ENCODE data around the gene ITPR2.
"Not testable (repeated sequence)": the region's sequence is repeated elsewhere in the genome, so short reads cannot be mapped to it uniquely, and the experiment has no call there.

The ITPR2 gene

DNA sequence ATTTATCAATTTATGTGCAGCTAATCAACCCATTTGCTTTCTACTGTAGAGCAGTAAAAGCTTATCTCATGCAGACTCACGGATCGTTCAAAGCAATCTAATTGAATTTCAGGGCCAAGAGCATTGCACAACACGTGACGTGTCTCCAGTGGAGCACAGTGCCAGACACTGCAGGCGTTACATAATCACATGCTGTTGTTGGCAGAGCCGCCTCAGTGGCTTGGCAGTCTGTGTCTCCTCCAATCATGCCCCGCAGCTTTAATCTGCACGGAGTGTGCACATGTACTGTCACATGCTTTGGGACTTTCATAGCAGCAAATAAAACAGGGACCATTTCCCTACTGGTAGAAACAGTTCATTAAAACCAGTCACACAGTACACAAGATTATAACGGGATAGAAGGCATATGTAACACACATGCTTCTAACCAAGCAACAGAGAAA lies 309.3 kb downstream of the ITPR2 start:
- TF ChIP-seq, protein P1, sequence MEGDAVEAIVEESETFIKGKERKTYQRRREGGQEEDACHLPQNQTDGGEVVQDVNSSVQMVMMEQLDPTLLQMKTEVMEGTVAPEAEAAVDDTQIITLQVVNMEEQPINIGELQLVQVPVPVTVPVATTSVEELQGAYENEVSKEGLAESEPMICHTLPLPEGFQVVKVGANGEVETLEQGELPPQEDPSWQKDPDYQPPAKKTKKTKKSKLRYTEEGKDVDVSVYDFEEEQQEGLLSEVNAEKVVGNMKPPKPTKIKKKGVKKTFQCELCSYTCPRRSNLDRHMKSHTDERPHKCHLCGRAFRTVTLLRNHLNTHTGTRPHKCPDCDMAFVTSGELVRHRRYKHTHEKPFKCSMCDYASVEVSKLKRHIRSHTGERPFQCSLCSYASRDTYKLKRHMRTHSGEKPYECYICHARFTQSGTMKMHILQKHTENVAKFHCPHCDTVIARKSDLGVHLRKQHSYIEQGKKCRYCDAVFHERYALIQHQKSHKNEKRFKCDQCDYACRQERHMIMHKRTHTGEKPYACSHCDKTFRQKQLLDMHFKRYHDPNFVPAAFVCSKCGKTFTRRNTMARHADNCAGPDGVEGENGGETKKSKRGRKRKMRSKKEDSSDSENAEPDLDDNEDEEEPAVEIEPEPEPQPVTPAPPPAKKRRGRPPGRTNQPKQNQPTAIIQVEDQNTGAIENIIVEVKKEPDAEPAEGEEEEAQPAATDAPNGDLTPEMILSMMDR (IDR thresholded peaks at IDR 0.05; ENCODE audit: low read depth, low read length, missing control alignments): no peak
- no peak overlapping the region for H3K4me3 ChIP-seq (replicated peaks; ENCODE audit: low read depth, low read length)
- DNase-seq (ENCODE audit: extremely low read depth, low read depth): no peak

DNA sequence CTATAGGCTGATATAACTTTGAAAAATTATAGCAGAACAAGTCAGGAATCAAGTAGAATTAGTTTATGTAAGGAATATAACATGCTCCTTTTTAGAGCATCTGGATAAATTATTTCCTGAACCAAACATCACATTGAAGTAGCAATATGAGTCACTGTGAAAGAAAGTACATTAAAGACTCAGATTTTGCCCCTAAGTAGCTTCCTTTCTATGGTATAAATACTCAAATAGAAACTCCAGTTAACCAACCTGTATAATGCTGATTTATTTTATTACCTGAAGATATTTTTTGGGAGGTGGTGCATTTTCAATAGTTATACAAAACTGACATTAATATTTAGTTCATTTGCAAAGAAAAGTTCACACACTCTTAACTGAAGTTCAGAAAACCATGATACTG lies 312.1 kb downstream of the ITPR2 start:
- no peak overlapping the region for H3K4me3 ChIP-seq (replicated peaks; ENCODE audit: low read depth, low read length)
- DNase-seq (ENCODE audit: extremely low read depth, low read depth): no peak
- TF ChIP-seq, protein P1 (IDR thresholded peaks at IDR 0.05; ENCODE audit: low read depth, low read length, missing control alignments): no peak

GRCh38 chr12:26520109-26520508 lies 312.9 kb downstream of the ITPR2 start:
- no peak overlapping the region for H3K4me3 ChIP-seq (replicated peaks; ENCODE audit: low read depth, low read length)
- TF ChIP-seq, protein P1 (IDR thresholded peaks at IDR 0.05; ENCODE audit: low read depth, low read length, missing control alignments): no peak
- no peak for DNase-seq (ENCODE audit: extremely low read depth, low read depth)

DNA sequence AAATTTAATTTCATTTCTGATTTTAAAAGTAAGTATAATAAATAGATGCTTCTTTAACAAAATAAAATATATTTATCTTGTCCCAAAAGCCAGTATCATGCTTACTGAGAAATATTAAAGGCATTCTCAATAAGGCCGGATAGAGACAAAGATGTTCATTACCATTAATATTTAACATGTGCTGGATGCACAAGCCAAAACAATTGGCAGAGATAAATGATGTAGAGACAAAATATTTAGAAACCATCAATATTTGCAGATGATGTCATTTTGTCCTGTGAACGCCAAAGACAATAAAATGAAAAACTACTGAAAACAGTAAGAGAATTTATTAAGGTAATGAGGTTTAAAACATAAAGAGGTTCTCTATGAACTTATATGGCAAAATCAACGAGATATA lies 313.5 kb downstream of the ITPR2 start:
- DNase-seq (ENCODE audit: extremely low read depth, low read depth): no peak
- TF ChIP-seq, protein P1 (IDR thresholded peaks at IDR 0.05; ENCODE audit: low read depth, low read length, missing control alignments): no peak
- H3K4me3 ChIP-seq (replicated peaks; ENCODE audit: low read depth, low read length): no peak overlapping the region

- not testable (repeated sequence) for H3K4me3 ChIP-seq (replicated peaks; ENCODE audit: low read depth, low read length); DNase-seq (ENCODE audit: extremely low read depth, low read depth)
Observed at GRCh38 chr12:26517320-26517719, 315.7 kb downstream of the ITPR2 start.

DNA sequence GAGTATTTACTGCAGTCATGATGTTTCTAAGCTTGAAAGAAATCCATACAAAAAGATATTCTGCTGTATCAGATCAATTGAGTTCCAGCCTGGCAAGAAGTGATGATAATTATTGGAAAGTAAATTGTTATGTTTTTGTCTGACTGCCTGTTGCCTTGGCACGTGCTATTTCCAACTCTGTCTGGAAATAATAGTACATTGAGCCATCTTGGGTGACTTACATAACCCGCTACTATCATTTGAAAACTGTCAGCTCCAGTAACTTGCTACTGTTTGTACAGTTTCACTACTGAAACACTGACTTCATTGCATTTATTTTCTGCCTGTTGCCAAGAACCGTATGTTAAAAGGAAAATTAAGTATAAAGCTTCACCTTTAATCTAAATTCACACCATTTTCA lies 318.6 kb downstream of the ITPR2 start:
- no peak for DNase-seq (ENCODE audit: extremely low read depth, low read depth)
- no peak overlapping the region for H3K4me3 ChIP-seq (replicated peaks; ENCODE audit: low read depth, low read length)
- TF ChIP-seq, protein P1 (IDR thresholded peaks at IDR 0.05; ENCODE audit: low read depth, low read length, missing control alignments): no peak

DNA sequence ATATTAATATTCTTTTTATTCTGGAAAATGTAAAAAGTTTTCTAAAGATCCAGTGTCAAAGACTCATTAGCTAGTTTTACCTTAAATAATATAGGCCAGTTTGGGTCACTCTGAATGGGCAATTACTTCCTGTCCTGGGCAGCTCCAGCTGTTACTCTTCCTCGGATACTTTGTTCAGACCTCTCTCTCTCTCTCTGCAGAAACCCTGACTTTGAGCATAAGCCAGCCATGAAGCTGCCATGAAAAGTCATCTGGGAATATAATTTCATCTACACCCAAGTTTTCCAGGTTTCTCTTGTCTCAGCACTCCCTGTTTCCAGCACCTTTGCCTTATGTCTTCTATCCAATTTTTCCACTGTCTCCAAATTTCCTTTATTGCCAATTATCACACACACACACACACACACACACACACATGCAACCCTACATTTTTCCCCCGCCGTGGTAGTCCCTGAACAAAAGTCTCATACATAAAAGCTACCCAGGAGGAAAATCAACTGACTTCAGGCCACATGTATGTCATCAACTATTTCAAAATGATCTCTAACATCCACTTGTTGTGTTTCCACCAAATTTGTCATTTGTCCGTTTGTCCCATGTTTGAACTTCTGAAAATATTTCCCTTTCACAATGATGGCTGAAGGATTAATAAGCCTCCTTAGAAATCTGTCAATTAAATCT lies 319.5 kb downstream of the ITPR2 start:
- TF ChIP-seq, protein P1 (IDR thresholded peaks at IDR 0.05; ENCODE audit: low read depth, low read length, missing control alignments): no peak
- no peak overlapping the region for H3K4me3 ChIP-seq (replicated peaks; ENCODE audit: low read depth, low read length)
- DNase-seq (ENCODE audit: extremely low read depth, low read depth): no peak

All from HFF-Myc (cell line).